K562 (cell line): ENCODE data around the gene RDH16. TPM values are rescaled to one million over a fixed set of nuclear protein-coding genes. Genes with fewer than 3 reads are reported as not detected.

ENCODE experiments used
- CHD7 ChIP-seq: fragments of 200-600 bp; sonication (generic); IDR thresholded peaks from one replicate; pipeline ENCODE4 v1.6.1; 2012; ENCODE audit warnings: mild to moderate bottlenecking, low read depth, low read length, inconsistent platforms
- E2F8 ChIP-seq: fragments of 450-650 bp; IDR thresholded peaks from 2 replicates; pipeline ENCODE4 v1.7.1; 2018; ENCODE audit warnings: mild to moderate bottlenecking, low read depth; ENCODE audit not compliant: partially characterized antibody
- HOMEZ ChIP-seq: fragments of 250-450 bp; sonication (Bioruptor Pico); IDR thresholded peaks from 2 replicates; pipeline ENCODE4 v1.4.0; 2020; ENCODE audit warnings: mild to moderate bottlenecking, moderate library complexity
- MCM2 ChIP-seq: fragments of 450-650 bp; IDR thresholded peaks from 2 replicates; pipeline ENCODE4 v1.6.1; 2017; ENCODE audit warnings: low read depth, mild to moderate bottlenecking
- MYNN ChIP-seq, 2 experiments: sonication (generic); formaldehyde crosslinking in 1 of 2; IDR thresholded peaks; 2 replicates each; pipeline versions ENCODE4 v1.5.0 to v1.6.1; 2016 to 2020; ENCODE audit warnings: antibody characterized with exemption in 1 of 2, missing genetic modification reagents in 1 of 2
- NBN ChIP-seq: fragments of 450-650 bp; IDR thresholded peaks from 2 replicates; pipeline ENCODE4 v1.6.1; 2016; ENCODE audit warnings: low read depth, mild to moderate bottlenecking
- POLR3G ChIP-seq: IDR thresholded peaks from 2 replicates; pipeline ENCODE4 v1.6.1; 2011; ENCODE audit not compliant: insufficient read length, insufficient replicate concordance; ENCODE audit errors: extremely low read depth
- RCOR1 ChIP-seq, 2 experiments: IDR thresholded peaks; 2 replicates each; pipeline ENCODE4 v1.6.1; 2012; ENCODE audit warnings: low read depth in 2 of 2, low read length in 2 of 2, borderline replicate concordance in 1 of 2, improper control_type of control experiment in 1 of 2
- ZFP36 ChIP-seq: fragments of 150-350 bp; IDR thresholded peaks from 2 replicates; pipeline ENCODE4 v1.6.1; 2018; ENCODE audit warnings: low read length, low read depth; ENCODE audit not compliant: partially characterized antibody
- ZKSCAN3 ChIP-seq: fragments of 250-450 bp; sonication (Bioruptor Pico); IDR thresholded peaks from 2 replicates; pipeline ENCODE4 v1.4.0; 2020
- ZNF174 ChIP-seq: fragments of 250-450 bp; sonication (Bioruptor Pico); IDR thresholded peaks from 2 replicates; pipeline ENCODE4 v1.4.0; 2020; ENCODE audit warnings: mild to moderate bottlenecking
- ZNF57 ChIP-seq: fragments of 450-650 bp; formaldehyde crosslinking; IDR thresholded peaks from 2 replicates; pipeline ENCODE4 v1.4.0; 2020; ENCODE audit warnings: mild to moderate bottlenecking, moderate library complexity
- ZNF717 ChIP-seq: fragments of 250-450 bp; sonication (Bioruptor Pico); IDR thresholded peaks from 2 replicates; pipeline ENCODE4 v1.5.0; 2021
- polyA plus RNA-seq, 8 experiments: library from polyadenylated mRNA; depleted of rRNA in 4 of 8; stranded (reverse) in 5 of 8; unstranded in 3 of 8; fragments of >200 nt; fragmentation: Nextera tagmentation in 2 of 8; fragmentation: Illumina TruSeq in 1 of 8; extraction: Ambion mirVana in 2 of 8; extraction: Trizol in 1 of 8; gene quantifications; 2 replicates each; pipeline versions ENCODE4 v1.2.1 to v1.2.3, GENCODE V29; 2011 to 2014; ENCODE audit warnings: inconsistent platforms in 1 of 8, missing spikeins in 1 of 8
- total RNA-seq, 7 experiments: library from RNA; depleted of rRNA in 6 of 7; stranded (reverse); fragments of >200 nt in 6 of 7; fragmentation: Illumina TruSeq in 2 of 7; extraction: Trizol in 2 of 7; gene quantifications; 2 replicates each; pipeline versions ENCODE4 v1.2.1 to v1.2.3, GENCODE V29; 2011 to 2021; ENCODE audit warnings: low replicate concordance in 1 of 7

RDH16 gene
- total and polyA plus RNA-seq, 9 of the 15 experiments (the other 6 are each of a cell fraction or from before 2014, with no cell fraction given): 0.11 to 0.52 (median 0.22) TPM; not detected in 1

GRCh38 chr12:57001448-57001906, 44.1 kb upstream of the RDH16 start (continued):
- no peak for TF ChIP-seq E2F8
- no peak for TF ChIP-seq POLR3G
- TF ChIP-seq HOMEZ: no peak
- no peak for TF ChIP-seq ZKSCAN3 (CRISPR knock-in tag)
- peak; percentile 41; the same call in 1 of the 2 replicates for TF ChIP-seq MYNN (IDR thresholded peaks at IDR 0.05)
- no peak for TF ChIP-seq MYNN (CRISPR knock-in tag; IDR thresholded peaks at IDR 0.05)
- no peak for TF ChIP-seq MCM2
- TF ChIP-seq CHD7: no peak
- TF ChIP-seq NBN: 0 out of 2 replicates have a peak, but pooled peaks have one; percentile 56
- no peak for TF ChIP-seq ZFP36
- no peak for TF ChIP-seq ZNF717 (CRISPR knock-in tag)
- peak; percentile 77 to 96; a peak in 3 of 4 replicates for TF ChIP-seq RCOR1 (IDR thresholded peaks at IDR 0.05; ENCODE audit: borderline replicate concordance in 1 of 2, low read depth in 2 of 2, low read length in 2 of 2)
- TF ChIP-seq ZNF57 (CRISPR knock-in tag): no peak
- TF ChIP-seq ZNF174 (CRISPR knock-in tag): no peak
